Brain microvascular endothelial cell (primary cell): Measurements from ENCODE around the gene TGM1.
A peak's percentile ranks its signal among the peaks of the same experiment; 100 is the strongest.

Experiments
- DNase-seq: peaks from one replicate; pipeline ENCODE4 v3.0.0-alpha.2; 2020
- H3K27ac ChIP-seq: fragments of 250-450 bp; sonication (Bioruptor Pico); 2 replicates; pipeline ENCODE4 v1.5.1; 2020; ENCODE audit warnings: mild to moderate bottlenecking, moderate library complexity
- H3K27me3 ChIP-seq: fragments of 250-450 bp; sonication (Bioruptor Pico); replicated peaks from 2 replicates; pipeline ENCODE4 v1.5.1; 2020; ENCODE audit warnings: mild to moderate bottlenecking
- H3K36me3 ChIP-seq: fragments of 250-450 bp; sonication (Bioruptor Pico); replicated peaks from 2 replicates; pipeline ENCODE4 v1.5.1; 2020; ENCODE audit warnings: mild to moderate bottlenecking
- H3K4me3 ChIP-seq: 2 replicates; pipeline ENCODE4 v1.5.1; 2011; ENCODE audit warnings: low read depth, mild to moderate bottlenecking, control low read depth, low read length, moderate library complexity
- CTCF ChIP-seq: IDR thresholded peaks from 2 replicates; pipeline ENCODE4 v1.5.1; 2011; ENCODE audit warnings: low read depth, mild to moderate bottlenecking, moderate library complexity, low read length, control low read depth, inconsistent platforms; ENCODE audit errors: missing control alignments
- in situ Hi-C: cut with HindIII; loops from 2 replicates; pipeline ENCODE4 v1.10.0; 2017; ENCODE audit warnings: low sequenced_read_pairs, low pct_ligation_motif_present

TGM1 gene

GRCh38 chr14:24299255-24300191, 36.5 kb upstream of the TGM1 start, which contains the start of the genes DHRS1 and NOP9:
Gene DHRS1, minus strand, starts transcription at chr14:24299780. Its CDS starts 674 bp downstream, at chr14:24299106.
Gene NOP9, plus strand, starts transcription at chr14:24299850. Its CDS starts 105 bp downstream, at chr14:24299955.
- Histone ChIP-seq H3K27me3 (no peaks in the 10 kb centered on the region), H3K27ac (peak within 1 kb of the TSS; percentile 60), H3K4me3 (peak within 1 kb of the TSS; percentile 98), H3K36me3 (peaks cover 37% of the 10 kb centered on the region)
- in situ Hi-C loops: loop anchor here (10.0 kb wide), 1 partner anchor 55 kb away; the partner anchor contains the start of gene TINF2
- TF ChIP-seq CTCF: no peak
- peak; percentile 83 for DNase-seq

GRCh38 chr14:24298892-24299254, 35.9 kb upstream of the TGM1 start:
- in situ Hi-C loops: loop anchor here (10.0 kb wide), 1 partner anchor 54 kb away; the partner anchor contains the start of gene TINF2
- TF ChIP-seq CTCF: no peak

GRCh38 chr14:24297190-24297964, 34.4 kb upstream of the TGM1 start:
- in situ Hi-C loops: loop anchor here (10.0 kb wide), 1 partner anchor 53 kb away; the partner anchor contains the start of gene TINF2

More at GRCh38 chr14:24298892-24299254, 35.9 kb upstream of the TGM1 start:
- Histone ChIP-seq H3K27me3 (no peaks in the 10 kb centered on the region), H3K27ac (peak overlapping the region; percentile 60), H3K36me3 (peaks cover 30% of the 10 kb centered on the region), H3K4me3 (peak overlapping the region; percentile 98)
- DNase-seq: peak; percentile 52

GRCh38 chr14:24296341-24297157, 33.6 kb upstream of the TGM1 start:
- in situ Hi-C loops: loop anchor here (10.0 kb wide), 1 partner anchor 52 kb away; the partner anchor contains the start of gene TINF2
- Histone ChIP-seq H3K4me3 (no peak overlapping the region), H3K27ac (peak overlapping the region; percentile 29), H3K27me3 (no peaks in the 10 kb centered on the region), H3K36me3 (peaks cover 9% of the 10 kb centered on the region)
- DNase-seq: peak; percentile 91
- peak; percentile 87 for TF ChIP-seq CTCF

More at GRCh38 chr14:24297190-24297964, 34.4 kb upstream of the TGM1 start:
- no peaks in the 10 kb centered on the region for H3K27me3 ChIP-seq
- TF ChIP-seq CTCF: peak; percentile 71
- no peak overlapping the region for H3K4me3 ChIP-seq
- peaks cover 17% of the 10 kb centered on the region for H3K36me3 ChIP-seq
- peak; percentile 18 for DNase-seq
- H3K27ac ChIP-seq: no peak overlapping the region

- Histone ChIP-seq H3K36me3 (peaks cover 11% of the 10 kb centered on the region), H3K4me3 (no peak overlapping the region), H3K27ac (no peak overlapping the region), H3K27me3 (no peaks in the 10 kb centered on the region)
- in situ Hi-C loops: loop anchor here (10.0 kb wide), 1 partner anchor 49 kb away; the partner anchor contains the start of gene TINF2
- DNase-seq: no peak
- no peak for TF ChIP-seq CTCF
These were observed 30.5 kb upstream of the TGM1 start for GRCh38 chr14:24293525-24293924.
